Amniotic epithelial cell (primary cell): ENCODE data around the gene ZFAND2A.
"Not testable (repeated sequence)": the region's sequence is repeated elsewhere in the genome, so short reads cannot be mapped to it uniquely, and the experiment has no call there.

ENCODE experiments used
- DNase-seq: peaks from one replicate; pipeline ENCODE4 v3.0.0-alpha.2; 2010; ENCODE audit warnings: low read depth

ZFAND2A gene

GRCh38 chr7:1122832-1123501 is 37.0 kb downstream of the ZFAND2A start:
- no peak for DNase-seq

- no peak for DNase-seq
Observed at GRCh38 chr7:1121886-1122831, 37.8 kb downstream of the ZFAND2A start.

GRCh38 chr7:1121476-1121875 is 38.5 kb downstream of the ZFAND2A start:
- no peak for DNase-seq

GRCh38 chr7:1120791-1121190 is 39.2 kb downstream of the ZFAND2A start:
- DNase-seq, result no peak

GRCh38 chr7:1119201-1119600 is 40.8 kb downstream of the ZFAND2A start:
- no peak for DNase-seq

- DNase-seq, result no peak
Observed at GRCh38 chr7:1117321-1117928, 42.6 kb downstream of the ZFAND2A start.

- DNase-seq, result not testable (repeated sequence)
Observed at GRCh38 chr7:1116383-1117008, 43.5 kb downstream of the ZFAND2A start.

- not testable (repeated sequence) for DNase-seq
Observed at GRCh38 chr7:1115171-1116045, 44.6 kb downstream of the ZFAND2A start.

- no peak for DNase-seq
Observed at GRCh38 chr7:1114505-1114904, 45.5 kb downstream of the ZFAND2A start.

- DNase-seq, result no peak
Observed at GRCh38 chr7:1114088-1114487, 45.9 kb downstream of the ZFAND2A start.

- no peak for DNase-seq
Observed at GRCh38 chr7:1113548-1113885, 46.5 kb downstream of the ZFAND2A start.

- no peak for DNase-seq
Observed at GRCh38 chr7:1112625-1113547, 47.1 kb downstream of the ZFAND2A start.

- DNase-seq, result no peak
Observed at GRCh38 chr7:1112109-1112508, 47.9 kb downstream of the ZFAND2A start.

GRCh38 chr7:1111156-1111555 is 48.8 kb downstream of the ZFAND2A start:
- DNase-seq, result no peak

GRCh38 chr7:1110358-1110757 is 49.6 kb downstream of the ZFAND2A start:
- no peak for DNase-seq

- no peak for DNase-seq
Observed at GRCh38 chr7:1109581-1110310, 50.2 kb downstream of the ZFAND2A start.

GRCh38 chr7:1108264-1108920 is 51.6 kb downstream of the ZFAND2A start:
- no peak for DNase-seq

GRCh38 chr7:1106793-1107421 is 53.1 kb downstream of the ZFAND2A start:
- DNase-seq, result no peak
